Measurements from ENCODE around the gene MTFMT. TPM values are rescaled to one million over a fixed set of nuclear protein-coding genes. Genes with fewer than 3 reads are reported as not detected.

Gene MTFMT
- total and polyA plus RNA-seq, 2 of the 13 experiments (the other 11 are each of a cell fraction or from before 2014, with no cell fraction given) = 9.9 to 23.2 TPM

DNA sequence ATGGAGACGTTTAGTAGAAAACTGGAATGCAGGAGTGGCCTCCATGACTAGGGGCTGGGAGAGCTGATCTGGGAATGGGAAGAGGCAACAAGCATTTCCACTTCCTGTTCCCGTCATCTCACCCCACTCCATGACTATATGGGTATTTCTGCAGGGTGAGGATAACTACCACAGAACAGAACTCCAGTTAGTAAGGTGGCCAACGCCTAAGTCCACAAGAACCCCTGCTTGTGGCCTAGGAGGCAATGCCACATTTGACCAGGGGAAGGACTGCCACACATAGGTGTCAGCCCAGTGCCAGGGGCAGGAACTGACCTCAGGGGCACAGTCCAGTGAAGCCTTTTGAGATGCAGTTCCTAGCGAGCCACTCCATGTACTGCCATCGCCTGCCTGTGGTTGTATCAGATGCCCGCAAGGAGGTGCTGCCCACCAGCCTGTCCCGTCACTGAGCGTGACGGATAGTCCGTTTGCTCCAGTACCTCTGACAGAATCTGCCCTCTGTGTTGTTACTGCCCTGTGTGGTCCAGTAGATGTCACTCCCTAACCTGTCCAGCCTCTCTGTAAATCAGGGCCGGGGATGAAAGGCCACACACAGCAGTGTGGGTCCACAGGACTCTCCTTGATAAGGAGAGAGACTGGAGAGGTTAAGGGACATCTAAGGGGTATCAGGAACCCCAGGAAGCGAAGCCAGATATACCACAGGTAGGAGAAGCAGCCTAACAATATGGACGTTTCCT lies 3.5 kb upstream of the MTFMT start (continued):
- TF ChIP-seq IRF2 (CRISPR knock-in tag; IDR thresholded peaks at IDR 0.05) (peak; percentile 81), SMYD3 (CRISPR knock-in tag; IDR thresholded peaks at IDR 0.05) (0 out of 2 replicates have a peak, but pooled peaks have one; percentile 33), ZNF234 (CRISPR knock-in tag; conservative IDR thresholded peaks at IDR 0.05) (no peak), NR2C2 (CRISPR knock-in tag; IDR thresholded peaks at IDR 0.05; ENCODE audit: borderline replicate concordance) (peak; percentile 27; the same call in 1 of the 2 replicates), ZBTB25 (CRISPR knock-in tag; IDR thresholded peaks at IDR 0.05) (peak; percentile 46; the same call in 1 of the 2 replicates), GATAD2A (CRISPR knock-in tag; IDR thresholded peaks at IDR 0.05) (peak; percentile 57; the same call in 1 of the 2 replicates), CREM (IDR thresholded peaks at IDR 0.05) (peak; percentile 55; the same call in 1 of the 2 replicates), CREM (CRISPR knock-in tag; IDR thresholded peaks at IDR 0.05) (no peak), GATAD1 (CRISPR knock-in tag; IDR thresholded peaks at IDR 0.05) (peak; percentile 61; the same call in 1 of the 2 replicates), SAP130 (CRISPR knock-in tag; IDR thresholded peaks at IDR 0.05; ENCODE audit: low read depth) (peak; percentile 85; the same call in 1 of the 2 replicates), ZNF788 (CRISPR knock-in tag; IDR thresholded peaks at IDR 0.05; ENCODE audit: borderline replicate concordance) (peak; percentile 86), HNRNPLL (IDR thresholded peaks at IDR 0.05; ENCODE audit: low read depth, low read length, poor library complexity, severe bottlenecking) (peak; percentile 15), CHCHD3 (CRISPR knock-in tag; IDR thresholded peaks at IDR 0.05) (no peak), TMF1 (CRISPR knock-in tag; IDR thresholded peaks at IDR 0.05; ENCODE audit: low read depth) (0 out of 2 replicates have a peak, but pooled peaks have one; percentile 50), TOPORS (CRISPR knock-in tag; IDR thresholded peaks at IDR 0.05) (peak; percentile 75; the same call in 1 of the 2 replicates), MAZ (IDR thresholded peaks at IDR 0.05; ENCODE audit: borderline replicate concordance, low read depth, low read length) (no peak), MAZ (CRISPR knock-in tag; IDR thresholded peaks at IDR 0.05; ENCODE audit: low read depth) (peak; percentile 70; the same call in 1 of the 2 replicates), ZNF775 (CRISPR knock-in tag; IDR thresholded peaks at IDR 0.05; ENCODE audit: borderline replicate concordance) (no peak)
- TF ChIP-seq, protein P1, sequence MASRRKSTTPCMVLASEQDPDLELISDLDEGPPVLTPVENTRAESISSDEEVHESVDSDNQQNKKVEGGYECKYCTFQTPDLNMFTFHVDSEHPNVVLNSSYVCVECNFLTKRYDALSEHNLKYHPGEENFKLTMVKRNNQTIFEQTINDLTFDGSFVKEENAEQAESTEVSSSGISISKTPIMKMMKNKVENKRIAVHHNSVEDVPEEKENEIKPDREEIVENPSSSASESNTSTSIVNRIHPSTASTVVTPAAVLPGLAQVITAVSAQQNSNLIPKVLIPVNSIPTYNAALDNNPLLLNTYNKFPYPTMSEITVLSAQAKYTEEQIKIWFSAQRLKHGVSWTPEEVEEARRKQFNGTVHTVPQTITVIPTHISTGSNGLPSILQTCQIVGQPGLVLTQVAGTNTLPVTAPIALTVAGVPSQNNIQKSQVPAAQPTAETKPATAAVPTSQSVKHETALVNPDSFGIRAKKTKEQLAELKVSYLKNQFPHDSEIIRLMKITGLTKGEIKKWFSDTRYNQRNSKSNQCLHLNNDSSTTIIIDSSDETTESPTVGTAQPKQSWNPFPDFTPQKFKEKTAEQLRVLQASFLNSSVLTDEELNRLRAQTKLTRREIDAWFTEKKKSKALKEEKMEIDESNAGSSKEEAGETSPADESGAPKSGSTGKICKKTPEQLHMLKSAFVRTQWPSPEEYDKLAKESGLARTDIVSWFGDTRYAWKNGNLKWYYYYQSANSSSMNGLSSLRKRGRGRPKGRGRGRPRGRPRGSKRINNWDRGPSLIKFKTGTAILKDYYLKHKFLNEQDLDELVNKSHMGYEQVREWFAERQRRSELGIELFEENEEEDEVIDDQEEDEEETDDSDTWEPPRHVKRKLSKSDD (CRISPR knock-in tag; IDR thresholded peaks at IDR 0.05; ENCODE audit: low read depth) = 0 out of 2 replicates have a peak, but pooled peaks have one; percentile 38
- TF ChIP-seq, protein P2, sequence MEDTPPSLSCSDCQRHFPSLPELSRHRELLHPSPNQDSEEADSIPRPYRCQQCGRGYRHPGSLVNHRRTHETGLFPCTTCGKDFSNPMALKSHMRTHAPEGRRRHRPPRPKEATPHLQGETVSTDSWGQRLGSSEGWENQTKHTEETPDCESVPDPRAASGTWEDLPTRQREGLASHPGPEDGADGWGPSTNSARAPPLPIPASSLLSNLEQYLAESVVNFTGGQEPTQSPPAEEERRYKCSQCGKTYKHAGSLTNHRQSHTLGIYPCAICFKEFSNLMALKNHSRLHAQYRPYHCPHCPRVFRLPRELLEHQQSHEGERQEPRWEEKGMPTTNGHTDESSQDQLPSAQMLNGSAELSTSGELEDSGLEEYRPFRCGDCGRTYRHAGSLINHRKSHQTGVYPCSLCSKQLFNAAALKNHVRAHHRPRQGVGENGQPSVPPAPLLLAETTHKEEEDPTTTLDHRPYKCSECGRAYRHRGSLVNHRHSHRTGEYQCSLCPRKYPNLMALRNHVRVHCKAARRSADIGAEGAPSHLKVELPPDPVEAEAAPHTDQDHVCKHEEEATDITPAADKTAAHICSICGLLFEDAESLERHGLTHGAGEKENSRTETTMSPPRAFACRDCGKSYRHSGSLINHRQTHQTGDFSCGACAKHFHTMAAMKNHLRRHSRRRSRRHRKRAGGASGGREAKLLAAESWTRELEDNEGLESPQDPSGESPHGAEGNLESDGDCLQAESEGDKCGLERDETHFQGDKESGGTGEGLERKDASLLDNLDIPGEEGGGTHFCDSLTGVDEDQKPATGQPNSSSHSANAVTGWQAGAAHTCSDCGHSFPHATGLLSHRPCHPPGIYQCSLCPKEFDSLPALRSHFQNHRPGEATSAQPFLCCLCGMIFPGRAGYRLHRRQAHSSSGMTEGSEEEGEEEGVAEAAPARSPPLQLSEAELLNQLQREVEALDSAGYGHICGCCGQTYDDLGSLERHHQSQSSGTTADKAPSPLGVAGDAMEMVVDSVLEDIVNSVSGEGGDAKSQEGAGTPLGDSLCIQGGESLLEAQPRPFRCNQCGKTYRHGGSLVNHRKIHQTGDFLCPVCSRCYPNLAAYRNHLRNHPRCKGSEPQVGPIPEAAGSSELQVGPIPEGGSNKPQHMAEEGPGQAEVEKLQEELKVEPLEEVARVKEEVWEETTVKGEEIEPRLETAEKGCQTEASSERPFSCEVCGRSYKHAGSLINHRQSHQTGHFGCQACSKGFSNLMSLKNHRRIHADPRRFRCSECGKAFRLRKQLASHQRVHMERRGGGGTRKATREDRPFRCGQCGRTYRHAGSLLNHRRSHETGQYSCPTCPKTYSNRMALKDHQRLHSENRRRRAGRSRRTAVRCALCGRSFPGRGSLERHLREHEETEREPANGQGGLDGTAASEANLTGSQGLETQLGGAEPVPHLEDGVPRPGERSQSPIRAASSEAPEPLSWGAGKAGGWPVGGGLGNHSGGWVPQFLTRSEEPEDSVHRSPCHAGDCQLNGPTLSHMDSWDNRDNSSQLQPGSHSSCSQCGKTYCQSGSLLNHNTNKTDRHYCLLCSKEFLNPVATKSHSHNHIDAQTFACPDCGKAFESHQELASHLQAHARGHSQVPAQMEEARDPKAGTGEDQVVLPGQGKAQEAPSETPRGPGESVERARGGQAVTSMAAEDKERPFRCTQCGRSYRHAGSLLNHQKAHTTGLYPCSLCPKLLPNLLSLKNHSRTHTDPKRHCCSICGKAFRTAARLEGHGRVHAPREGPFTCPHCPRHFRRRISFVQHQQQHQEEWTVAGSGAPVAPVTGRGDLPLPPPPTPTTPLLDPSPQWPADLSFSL (CRISPR knock-in tag; IDR thresholded peaks at IDR 0.05) = peak; percentile 70; the same call in 1 of the 2 replicates
